ENCODE data around the gene AMZ2.
"Not testable (repeated sequence)": the region's sequence is repeated elsewhere in the genome, so short reads cannot be mapped to it uniquely, and the experiment has no call there.

GRCh38 chr17:68231131-68231530 is 16.7 kb upstream of the AMZ2 start:
- TF ChIP-seq CTCF (IDR thresholded peaks at IDR 0.05; ENCODE audit: low read length); EZH2 (IDR thresholded peaks at IDR 0.05; ENCODE audit: borderline replicate concordance, low read length): not testable (repeated sequence)

All from OCI-LY1 (cell line).